CD4-positive, alpha-beta memory T cell (primary cell): Measurements from ENCODE around the gene GNRH2. TPM values are rescaled to one million over a fixed set of nuclear protein-coding genes. Genes with fewer than 3 reads are reported as not detected.

Source experiments
- CTCF ChIA-PET: fragments of 350-600 bp; sonication (Branson Sonifier 250); formaldehyde crosslinking; loops from one replicate; lab custom pipeline; 2021; ENCODE audit warnings: inconsistent platforms; ENCODE audit not compliant: partially characterized antibody; lab: Charles Lee
- POLR2A ChIA-PET: fragments of 350-600 bp; sonication (Branson Sonifier 250); formaldehyde crosslinking; loops from one replicate; lab custom pipeline; 2021; ENCODE audit not compliant: partially characterized antibody; lab: Charles Lee
- DNase-seq, 5 donors: peaks; one replicate each; pipeline versions ENCODE4 v3.0.0 to v3.0.0-alpha.2; 2020 to 2022; ENCODE audit warnings: mixed read lengths in 1 of 5
- H3K27ac ChIP-seq: one replicate; pipeline ENCODE4 v1.7.0; 2013; ENCODE audit warnings: low read depth, low read length
- H3K27me3 ChIP-seq: 2 replicates; pipeline ENCODE4 v1.7.0; 2013; ENCODE audit warnings: mild to moderate bottlenecking, low read length, moderate library complexity; ENCODE audit not compliant: insufficient read depth
- H3K36me3 ChIP-seq: 2 replicates; pipeline ENCODE4 v1.7.0; 2013; ENCODE audit warnings: mild to moderate bottlenecking, low read length, moderate library complexity; ENCODE audit not compliant: insufficient read depth
- H3K4me1 ChIP-seq: 2 replicates; pipeline ENCODE4 v1.7.0; 2013; ENCODE audit warnings: mild to moderate bottlenecking, low read length, moderate library complexity; ENCODE audit not compliant: insufficient read depth
- H3K4me3 ChIP-seq, 2 donors: one replicate each; pipeline ENCODE4 v1.7.0; 2013; ENCODE audit warnings: low read length in 2 of 2, mild to moderate bottlenecking in 1 of 2
- H3K9me3 ChIP-seq, 2 donors: one replicate each; pipeline ENCODE4 v1.7.0; 2013; ENCODE audit warnings: low read length in 2 of 2, control low read depth in 1 of 2; ENCODE audit not compliant: control insufficient read depth in 1 of 2
- H3K27ac Mint-ChIP-seq, 7 donors: one replicate each; pipeline ENCODE4 v1.8.0; 2020 to 2021; ENCODE audit warnings: mixed read lengths in 7 of 7, mild to moderate bottlenecking in 6 of 7, inconsistent platforms in 3 of 7, moderate library complexity in 3 of 7
- H3K27me3 Mint-ChIP-seq, 2 donors: one replicate each; pipeline ENCODE4 v1.8.0; 2020 to 2021; ENCODE audit warnings: mixed read lengths in 2 of 2
- H3K36me3 Mint-ChIP-seq, 2 donors: one replicate each; pipeline ENCODE4 v1.8.0; 2020 to 2021; ENCODE audit warnings: mixed read lengths in 2 of 2, inconsistent platforms in 1 of 2, mild to moderate bottlenecking in 1 of 2
- H3K4me1 Mint-ChIP-seq, 4 donors: one replicate each; pipeline ENCODE4 v1.8.0; 2020 to 2021; ENCODE audit warnings: mixed read lengths in 4 of 4, mild to moderate bottlenecking in 1 of 4
- H3K4me3 Mint-ChIP-seq, 8 donors: one replicate each; pipeline ENCODE4 v1.8.0; 2020 to 2021; ENCODE audit warnings: mixed read lengths in 8 of 8, mild to moderate bottlenecking in 7 of 8, moderate library complexity in 6 of 8, inconsistent platforms in 3 of 8
- H3K9me3 Mint-ChIP-seq, 8 donors: one replicate each; pipeline ENCODE4 v1.8.0; 2020 to 2021; ENCODE audit warnings: mixed read lengths in 8 of 8, mild to moderate bottlenecking in 5 of 8, inconsistent platforms in 3 of 8, moderate library complexity in 1 of 8
- intact Hi-C: fragments of 100-400 bp; cut with micrococcal nuclease; formaldehyde crosslinking; loops from one replicate; pipeline ENCODE4 v1.15.1; 2023
- polyA plus RNA-seq, 2 donors: library from polyadenylated mRNA; unstranded; fragments of 300-500 nt; fragmentation: Illumina TruSeq; gene quantifications; one replicate each; pipeline ENCODE4 v1.2.3, GENCODE V29; 2021
- total RNA-seq, 2 experiments: library from RNA; stranded (reverse); gene quantifications; one replicate each; pipeline ENCODE4 v1.2.3, GENCODE V29; 2021

The GNRH2 gene
- total RNA-seq, result 1 to 10 TPM; 1.2 to 1.9 TPM
- not detected for polyA plus RNA-seq

- peaks cover 15 to 27% (median 16%) of the 10 kb centered on the region in 4 donors for H3K4me1 Mint-ChIP-seq
- Histone ChIP-seq H3K27ac (no peak within 1 kb of the TSS), H3K4me1 (peaks cover 26% of the 10 kb centered on the region), H3K4me3 (no peak within 1 kb of the TSS), H3K9me3 (no peaks in the 10 kb centered on the region), H3K27me3 (no peaks in the 10 kb centered on the region), H3K36me3 (peaks cover 16% of the 10 kb centered on the region)
- intact Hi-C loops, result no loop called here
- peak within 1 kb of the TSS in 4 of 8 donors; percentile 2 to 84 (median 24) for H3K4me3 Mint-ChIP-seq
- no peaks in the 10 kb centered on the region for H3K27me3 Mint-ChIP-seq
- H3K36me3 Mint-ChIP-seq, result peaks cover 9 to 38% of the 10 kb centered on the region in 2 donors
- peak within 1 kb of the TSS in 6 of 7 donors; percentile 13 to 86 (median 72) for H3K27ac Mint-ChIP-seq
- DNase-seq, result no peak
- H3K9me3 Mint-ChIP-seq, result peaks cover 0 to 4% (median 0%) of the 10 kb centered on the region in 8 donors
- POLR2A ChIA-PET, result no interaction called here
- CTCF ChIA-PET, result interaction anchor here (2.2 kb wide), 1 partner anchor 10 kb away, joined by 11 read pairs; no protein-coding TSS in a partner anchor
These were observed at the start of gene GNRH2 for GRCh38 chr20:3043322-3043721. GNRH2 (plus strand) TSS chr20:3043622; CDS start chr20:3044415, 793 bp downstream.

DNA sequence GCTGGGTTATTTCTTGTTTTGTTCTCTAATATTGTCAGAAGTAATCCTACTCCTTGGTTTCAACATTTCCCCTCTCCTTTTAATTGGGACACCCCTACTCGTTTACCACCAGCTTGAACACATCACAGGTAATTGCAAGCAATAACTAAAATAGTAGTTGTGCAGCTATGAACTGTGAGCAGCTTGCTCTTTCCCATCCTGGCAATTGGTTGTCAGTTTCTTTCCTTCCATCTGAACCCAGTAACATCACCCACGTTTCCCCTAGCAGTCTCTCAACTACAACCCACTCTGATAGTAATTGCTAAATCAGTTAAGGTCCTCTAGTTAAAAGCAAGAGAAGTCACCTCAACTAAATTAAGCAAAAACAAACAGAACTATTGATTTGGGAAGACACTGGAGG lies 47.6 kb upstream of the GNRH2 start:
- Histone ChIP-seq H3K9me3 (no peaks in the 10 kb centered on the region), H3K4me1 (no peaks in the 10 kb centered on the region), H3K36me3 (peaks cover 43% of the 10 kb centered on the region), H3K27me3 (no peaks in the 10 kb centered on the region), H3K27ac (no peak overlapping the region), H3K4me3 (no peak overlapping the region)
- no peaks in the 10 kb centered on the region for H3K27me3 Mint-ChIP-seq
- ChIA-PET POLR2A (no interaction called here), CTCF (interaction anchor here (1.1 kb wide), 1 partner anchor 14 kb away, joined by 3 read pairs; no protein-coding TSS in a partner anchor)
- no peaks in the 10 kb centered on the region for H3K9me3 Mint-ChIP-seq
- H3K4me3 Mint-ChIP-seq, result no peak overlapping the region
- peak overlapping the region in 2 of 7 donors; percentile 1 to 64 for H3K27ac Mint-ChIP-seq
- DNase-seq, result no peak
- peaks cover 30 to 63% of the 10 kb centered on the region in 2 donors for H3K36me3 Mint-ChIP-seq
- peaks cover 0 to 2% (median 0%) of the 10 kb centered on the region in 4 donors for H3K4me1 Mint-ChIP-seq
- intact Hi-C loops, result no loop called here

- Mint-ChIP-seq H3K36me3 (peaks cover 18 to 43% of the 10 kb centered on the region in 2 donors), H3K27ac (peak overlapping the region in 2 of 7 donors; percentile 3 to 6), H3K27me3 (no peaks in the 10 kb centered on the region), H3K9me3 (no peaks in the 10 kb centered on the region), H3K4me1 (peaks cover 0 to 4% (median 2%) of the 10 kb centered on the region in 4 donors), H3K4me3 (no peak overlapping the region)
- no peaks in the 10 kb centered on the region for H3K27me3 ChIP-seq
- H3K4me1 ChIP-seq, result no peaks in the 10 kb centered on the region
- CTCF ChIA-PET, result no interaction called here
- intact Hi-C loops, result no loop called here
- H3K4me3 ChIP-seq, result no peak overlapping the region
- POLR2A ChIA-PET, result no interaction called here
- H3K9me3 ChIP-seq, result no peaks in the 10 kb centered on the region
- no peak overlapping the region for H3K27ac ChIP-seq
- no peak for DNase-seq
- H3K36me3 ChIP-seq, result peaks cover 21% of the 10 kb centered on the region
These were observed 44.7 kb upstream of the GNRH2 start for GRCh38 chr20:2998728-2999127.

DNA sequence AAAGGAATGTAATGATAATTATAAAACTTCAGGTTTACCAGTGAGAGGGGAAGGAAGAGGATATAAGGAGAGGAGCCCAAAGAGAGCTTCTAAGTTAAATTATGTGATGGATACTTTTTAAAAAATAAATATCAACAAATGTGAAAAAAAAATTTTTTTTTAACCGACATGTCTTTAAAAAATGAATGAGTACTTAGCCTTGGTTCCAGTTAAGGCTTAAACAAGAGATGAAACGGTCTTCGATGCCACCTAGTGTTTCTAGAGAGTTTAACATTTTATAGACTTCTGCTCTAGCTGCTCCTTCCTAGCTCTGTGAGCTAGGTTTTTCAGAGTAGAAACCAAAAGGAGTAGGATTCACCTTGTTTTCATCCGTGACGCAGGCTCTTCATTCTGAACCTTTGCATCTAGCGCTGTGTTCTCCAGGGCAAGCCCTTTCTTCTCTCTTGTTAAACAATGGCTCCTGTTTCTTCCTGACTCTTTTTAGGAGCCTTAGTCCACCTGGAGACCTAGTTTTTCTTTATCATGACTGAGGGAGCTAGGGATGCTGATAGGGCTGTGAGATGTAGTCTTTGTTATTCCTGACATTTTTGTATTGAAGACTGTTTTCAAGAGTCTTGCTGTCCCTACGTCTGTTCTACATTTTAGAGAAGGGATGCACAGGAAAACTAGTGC lies 42.4 kb upstream of the GNRH2 start:
- Mint-ChIP-seq H3K27me3 (no peaks in the 10 kb centered on the region), H3K4me3 (no peak overlapping the region), H3K36me3 (peaks cover 19 to 36% of the 10 kb centered on the region in 2 donors), H3K4me1 (peaks cover 0 to 4% (median 2%) of the 10 kb centered on the region in 4 donors), H3K9me3 (no peaks in the 10 kb centered on the region), H3K27ac (peak overlapping the region in 1 of 7 donors; percentile 53)
- H3K27ac ChIP-seq, result no peak overlapping the region
- POLR2A ChIA-PET, result no interaction called here
- H3K27me3 ChIP-seq, result no peaks in the 10 kb centered on the region
- intact Hi-C loops, result loop anchor here (1.0 to 5.0 kb wide), 4 partner anchors 128 to 474 kb away; partner anchors contain the start of gene PTPRA
- peak; percentile 15 to 60 (median 45) for DNase-seq
- H3K36me3 ChIP-seq, result peaks cover 11% of the 10 kb centered on the region
- CTCF ChIA-PET, result no interaction called here
- no peak overlapping the region for H3K4me3 ChIP-seq
- no peaks in the 10 kb centered on the region for H3K9me3 ChIP-seq
- no peaks in the 10 kb centered on the region for H3K4me1 ChIP-seq

DNA sequence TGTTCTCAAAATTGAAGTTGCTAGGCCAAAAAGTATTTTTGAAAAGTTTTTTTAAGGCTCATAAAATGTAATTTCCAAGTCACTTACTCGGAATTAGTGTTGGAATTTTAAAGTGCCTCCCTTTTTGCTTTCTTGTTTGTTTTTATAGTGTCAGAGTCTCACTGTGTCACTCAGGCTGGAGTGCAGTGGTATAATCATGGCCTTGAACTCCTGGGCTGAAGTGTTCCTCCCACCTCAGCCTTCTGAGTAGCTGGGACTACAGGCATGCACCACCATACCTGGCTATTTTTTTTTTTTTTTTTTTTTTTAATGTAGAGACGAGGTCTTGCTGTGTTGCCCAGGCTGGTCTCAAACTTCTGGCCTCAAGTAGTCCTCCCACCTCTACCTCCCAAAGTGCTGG lies 40.0 kb upstream of the GNRH2 start:
- CTCF ChIA-PET, result no interaction called here
- no peak overlapping the region for H3K4me3 Mint-ChIP-seq

DNA sequence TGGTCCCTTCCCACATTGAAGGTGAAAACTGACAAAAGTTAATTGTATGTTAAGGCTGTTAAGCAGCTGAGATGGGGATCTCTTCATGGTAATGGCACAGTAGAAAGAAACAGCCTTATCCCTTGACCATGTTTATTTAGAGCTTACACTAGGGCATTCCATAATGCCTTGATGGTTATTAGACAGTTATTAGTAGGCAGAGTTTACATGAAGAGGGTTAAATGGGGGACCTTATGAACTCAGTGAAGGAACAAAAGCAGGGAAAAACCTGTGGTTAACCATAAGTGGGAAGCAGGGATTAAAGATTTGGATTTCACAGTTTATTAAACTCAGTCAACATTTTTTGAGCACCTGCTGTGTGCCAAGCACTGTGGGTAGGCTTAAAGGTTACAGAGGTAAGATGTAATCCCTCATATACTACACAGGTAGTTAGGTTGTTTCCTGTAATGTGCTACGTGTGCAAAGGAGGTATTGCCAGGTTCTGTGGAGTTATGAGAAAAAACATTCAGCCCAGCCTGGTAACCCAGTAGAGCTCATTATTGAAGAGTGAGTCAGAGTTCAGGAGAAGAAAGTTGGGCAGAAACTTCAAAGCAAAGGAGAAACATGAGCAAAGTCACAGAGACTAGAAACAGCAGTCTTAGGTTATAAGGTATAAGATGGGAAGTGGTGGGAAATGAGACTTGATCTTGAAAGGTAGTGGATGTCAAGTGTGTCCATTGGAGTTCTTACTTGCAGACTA lies 32.3 kb upstream of the GNRH2 start:
- Mint-ChIP-seq H3K4me3 (no peak overlapping the region), H3K9me3 (no peaks in the 10 kb centered on the region), H3K27ac (peak overlapping the region in 4 of 7 donors; percentile 10 to 77 (median 19)), H3K4me1 (peaks cover 0 to 6% (median 3%) of the 10 kb centered on the region in 4 donors), H3K36me3 (peaks cover 32 to 56% of the 10 kb centered on the region in 2 donors), H3K27me3 (no peaks in the 10 kb centered on the region)
- CTCF ChIA-PET, result no interaction called here
- Histone ChIP-seq H3K9me3 (no peaks in the 10 kb centered on the region), H3K27ac (no peak overlapping the region), H3K36me3 (peaks cover 19% of the 10 kb centered on the region), H3K4me1 (no peaks in the 10 kb centered on the region), H3K4me3 (no peak overlapping the region), H3K27me3 (no peaks in the 10 kb centered on the region)
- POLR2A ChIA-PET, result no interaction called here
- intact Hi-C loops, result no loop called here
- no peak for DNase-seq

More for the DNA sequence above, 40.0 kb upstream of the GNRH2 start:
- H3K4me1 ChIP-seq, result no peaks in the 10 kb centered on the region
- H3K9me3 ChIP-seq, result no peaks in the 10 kb centered on the region
- no peaks in the 10 kb centered on the region for H3K27me3 Mint-ChIP-seq
- H3K27me3 ChIP-seq, result no peaks in the 10 kb centered on the region
- no peak overlapping the region for H3K27ac Mint-ChIP-seq
- no peaks in the 10 kb centered on the region for H3K9me3 Mint-ChIP-seq
- intact Hi-C loops, result loop anchor here (5.0 kb wide), 1 partner anchor 476 kb away; no protein-coding TSS in a partner anchor
- DNase-seq, result no peak
- H3K36me3 ChIP-seq, result peaks cover 28% of the 10 kb centered on the region
- no peak overlapping the region for H3K4me3 ChIP-seq
- POLR2A ChIA-PET, result no interaction called here
- H3K4me1 Mint-ChIP-seq, result peaks cover 0 to 4% (median 2%) of the 10 kb centered on the region in 4 donors
- H3K36me3 Mint-ChIP-seq, result peaks cover 33 to 41% of the 10 kb centered on the region in 2 donors
- H3K27ac ChIP-seq, result no peak overlapping the region

GRCh38 chr20:3011752-3012151 lies 31.7 kb upstream of the GNRH2 start:
- Histone ChIP-seq H3K27me3 (no peaks in the 10 kb centered on the region), H3K27ac (no peak overlapping the region), H3K36me3 (peaks cover 15% of the 10 kb centered on the region), H3K9me3 (no peaks in the 10 kb centered on the region), H3K4me1 (no peaks in the 10 kb centered on the region), H3K4me3 (no peak overlapping the region)
- Mint-ChIP-seq H3K27ac (peak overlapping the region in 4 of 7 donors; percentile 15 to 77 (median 50)), H3K4me3 (no peak overlapping the region), H3K27me3 (no peaks in the 10 kb centered on the region), H3K4me1 (peaks cover 0 to 6% (median 3%) of the 10 kb centered on the region in 4 donors), H3K9me3 (no peaks in the 10 kb centered on the region), H3K36me3 (peaks cover 32 to 55% of the 10 kb centered on the region in 2 donors)
- intact Hi-C loops, result no loop called here
- CTCF ChIA-PET, result no interaction called here
- POLR2A ChIA-PET, result no interaction called here
- no peak for DNase-seq
